HEK293T (cell line): Measurements from ENCODE around the gene ZNF217.
"Not testable (repeated sequence)": the region's sequence is repeated elsewhere in the genome, so short reads cannot be mapped to it uniquely, and the experiment has no call there.

Experiments
- CTCF ChIA-PET: fragments of 350-600 bp; formaldehyde crosslinking; extraction: SDS; loops from one replicate; lab custom pipeline; 2021; ENCODE audit warnings: antibody characterized with exemption, inconsistent platforms; lab: Yijun Ruan, JAX
- POLR2A ChIA-PET: fragments of 350-600 bp; formaldehyde crosslinking; extraction: SDS; loops from one replicate; lab custom pipeline; 2020; ENCODE audit warnings: antibody characterized with exemption, inconsistent platforms; lab: Yijun Ruan, JAX
- DNase-seq: peaks from one replicate; pipeline ENCODE4 v3.0.0; 2012; ENCODE audit warnings: mixed read lengths; ENCODE audit errors: extremely low spot score
- ARNT ChIP-seq: fragments of 450-650 bp; IDR thresholded peaks from 2 replicates; pipeline ENCODE4 v1.6.1; 2017; ENCODE audit warnings: mild to moderate bottlenecking
- BHLHE40 ChIP-seq: fragments of 450-650 bp; IDR thresholded peaks from 2 replicates; pipeline ENCODE4 v1.6.1; 2016; ENCODE audit warnings: mild to moderate bottlenecking, moderate library complexity, borderline replicate concordance
- CTBP1 ChIP-seq: fragments of 450-650 bp; IDR thresholded peaks from 2 replicates; pipeline ENCODE4 v1.6.1; 2016; ENCODE audit warnings: borderline replicate concordance
- ELF4 ChIP-seq: fragments of 450-650 bp; IDR thresholded peaks from 2 replicates; pipeline ENCODE4 v1.6.1; 2017; ENCODE audit warnings: antibody characterized with exemption
- FOXA1 ChIP-seq: fragments of 450-650 bp; IDR thresholded peaks from 2 replicates; pipeline ENCODE4 v1.6.1; 2016; ENCODE audit warnings: mild to moderate bottlenecking
- FOXK2 ChIP-seq: fragments of 450-650 bp; IDR thresholded peaks from 2 replicates; pipeline ENCODE4 v1.6.1; 2016; ENCODE audit warnings: mild to moderate bottlenecking
- FOXM1 ChIP-seq: fragments of 450-650 bp; IDR thresholded peaks from 2 replicates; pipeline ENCODE4 v1.6.1; 2017; ENCODE audit warnings: mild to moderate bottlenecking, borderline replicate concordance
- HDGF ChIP-seq: fragments of 450-650 bp; IDR thresholded peaks from 2 replicates; pipeline ENCODE4 v1.6.1; 2017; ENCODE audit warnings: antibody characterized with exemption, borderline replicate concordance
- L3MBTL2 ChIP-seq: fragments of 450-650 bp; conservative IDR thresholded peaks from 2 replicates; pipeline ENCODE4 v1.6.1; 2016; ENCODE audit warnings: mild to moderate bottlenecking
- LEF1 ChIP-seq: fragments of 450-650 bp; IDR thresholded peaks from 2 replicates; pipeline ENCODE4 v1.6.1; 2017; ENCODE audit warnings: mild to moderate bottlenecking, borderline replicate concordance
- NFRKB ChIP-seq: fragments of 450-650 bp; IDR thresholded peaks from 2 replicates; pipeline ENCODE4 v1.6.1; 2016; ENCODE audit warnings: mild to moderate bottlenecking, moderate library complexity
- SP1 ChIP-seq: fragments of 450-650 bp; IDR thresholded peaks from 2 replicates; pipeline ENCODE4 v1.6.1; 2017
- SUZ12 ChIP-seq: fragments of 450-650 bp; IDR thresholded peaks from 2 replicates; pipeline ENCODE4 v1.6.1; 2016; ENCODE audit warnings: mild to moderate bottlenecking
- TARDBP ChIP-seq: fragments of 450-650 bp; IDR thresholded peaks from 2 replicates; pipeline ENCODE4 v1.6.1; 2016
- ZNF384 ChIP-seq: fragments of 450-650 bp; IDR thresholded peaks from 2 replicates; pipeline ENCODE4 v1.6.1; 2016
- TF ChIP-seq, protein P1 (sequence below): fragments of 450-650 bp; IDR thresholded peaks from 2 replicates; pipeline ENCODE4 v1.6.1; 2016

ZNF217 gene

DNA sequence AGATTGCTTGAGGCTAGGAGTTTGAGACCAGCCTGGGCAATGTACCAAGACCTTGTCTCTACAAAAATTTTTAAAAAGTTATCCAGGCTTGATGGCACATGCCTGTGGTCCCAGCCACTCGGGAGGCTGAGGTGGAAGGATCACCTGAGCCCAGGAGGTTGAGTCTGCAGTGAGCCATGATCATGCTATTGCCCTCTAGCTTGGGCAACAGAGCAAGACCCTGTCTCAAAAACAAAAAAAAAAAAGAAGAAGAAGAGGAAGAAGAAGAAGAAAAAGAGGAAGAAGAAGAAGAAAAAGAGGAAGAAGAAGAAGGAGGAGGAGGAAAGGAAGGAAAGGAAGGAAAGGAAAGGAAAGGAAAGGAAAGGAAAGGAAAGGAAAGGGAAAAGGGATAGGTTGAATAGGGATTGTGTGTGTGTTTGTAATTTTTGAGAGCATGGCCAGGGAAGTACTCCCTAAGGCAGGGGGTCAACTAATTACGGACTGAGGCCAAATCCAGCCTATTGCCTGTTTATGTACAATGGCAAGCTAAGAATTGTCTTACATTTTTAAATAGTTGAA, 43.0 kb upstream of the ZNF217 start:
- no peak for TF ChIP-seq SP1
- POLR2A ChIA-PET: no interaction called here
- no peak for DNase-seq
- CTCF ChIA-PET: no interaction called here

DNA sequence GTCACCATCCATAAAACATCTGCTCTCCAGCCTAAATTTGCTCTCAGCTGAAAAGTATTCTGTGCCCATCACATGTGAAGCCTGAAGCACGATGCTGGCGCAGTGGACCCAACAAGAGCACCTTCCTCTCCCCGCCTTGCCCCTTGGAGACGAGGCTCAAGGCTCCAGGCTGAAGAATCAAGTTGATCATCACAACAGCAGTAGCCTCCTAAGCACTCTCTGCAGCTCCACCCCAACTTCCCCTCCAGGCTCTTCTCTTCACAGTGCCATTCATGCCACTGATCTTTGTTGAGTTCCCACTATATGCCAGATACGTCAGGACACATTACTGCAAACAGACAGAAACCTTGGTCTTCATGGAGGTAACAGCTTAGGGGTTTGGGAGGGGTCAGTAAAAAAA, 41.6 kb upstream of the ZNF217 start:
- DNase-seq: no peak
- ChIA-PET CTCF (interaction anchor here (0.6 kb wide), 1 partner anchor 257 kb away, joined by 3 read pairs; no protein-coding TSS in a partner anchor), POLR2A (interaction anchor here (0.8 kb wide), 1 partner anchor 12 kb away, joined by 3 read pairs; no protein-coding TSS in a partner anchor)
- no peak for TF ChIP-seq FOXK2
- no peak for TF ChIP-seq SP1
- TF ChIP-seq L3MBTL2: no peak
- no peak for TF ChIP-seq FOXM1
- TF ChIP-seq SUZ12: no peak
- TF ChIP-seq HDGF: no peak
- no peak for TF ChIP-seq TARDBP
- TF ChIP-seq LEF1: no peak
- TF ChIP-seq NFRKB: no peak

DNA sequence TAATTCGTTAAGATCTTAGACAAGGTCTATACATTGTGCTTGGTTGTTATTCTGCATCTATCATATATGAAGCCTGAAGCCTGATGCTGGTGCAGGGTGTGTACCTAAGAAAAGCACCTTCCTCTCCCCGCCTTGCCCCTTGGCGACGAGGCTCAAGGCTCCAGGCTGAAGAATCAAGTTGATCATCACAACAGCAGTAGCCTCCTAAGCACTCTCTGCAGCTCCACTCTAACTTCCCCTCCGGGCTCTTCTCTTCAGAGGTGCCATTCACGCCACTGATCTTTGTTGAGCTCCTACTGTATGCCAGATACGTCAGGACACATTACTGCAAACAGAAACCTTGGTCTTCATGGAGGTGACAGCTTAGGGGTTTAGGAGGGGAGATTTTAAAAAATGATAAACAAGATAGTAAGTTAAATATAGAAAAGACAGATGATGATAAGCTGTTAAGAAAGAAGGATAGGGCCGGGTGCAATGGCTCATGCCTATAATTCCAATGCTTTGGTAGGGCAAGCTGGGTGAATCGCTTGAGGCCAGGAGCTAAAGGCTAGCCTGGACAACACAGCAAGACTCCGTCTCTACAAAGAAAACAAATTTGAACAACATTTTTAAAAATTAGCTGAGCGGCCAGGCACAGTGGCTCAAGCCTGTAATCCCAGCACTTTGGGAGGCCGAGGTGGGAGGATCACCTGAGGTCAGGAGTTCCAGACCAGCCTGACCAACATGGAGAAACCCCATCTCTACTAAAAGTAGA, 38.4 kb upstream of the ZNF217 start:
- TF ChIP-seq ELF4: no peak
- no peak for TF ChIP-seq NFRKB
- DNase-seq: no peak
- POLR2A ChIA-PET: interaction anchor here (1.9 kb wide), 1 partner anchor 9 kb away, joined by 4 read pairs; no protein-coding TSS in a partner anchor
- CTCF ChIA-PET: interaction anchor here (0.7 kb wide), 1 partner anchor 76 kb away, joined by 3 read pairs; no protein-coding TSS in a partner anchor

DNA sequence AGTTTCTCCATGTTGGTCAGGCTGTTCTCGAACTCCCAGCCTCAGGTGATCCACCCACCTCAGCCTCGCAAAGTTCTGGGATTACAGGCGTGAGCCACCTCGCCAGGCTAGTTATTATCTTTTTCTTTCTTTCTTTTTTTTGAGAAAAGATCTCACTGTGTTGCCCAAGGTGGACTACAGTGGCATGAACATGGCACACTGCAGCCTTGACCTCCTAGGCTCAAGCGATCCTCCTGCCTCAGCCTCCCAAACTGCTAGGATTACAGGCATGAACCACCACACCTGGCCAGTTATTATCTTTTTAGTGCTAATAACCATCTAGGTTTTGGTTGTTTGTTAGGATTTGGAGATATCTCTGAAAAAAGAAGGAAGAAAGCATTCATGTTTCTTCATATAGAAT, 35.8 kb upstream of the ZNF217 start:
- no peak for DNase-seq
- ChIA-PET CTCF (no interaction called here), POLR2A (no interaction called here)
- TF ChIP-seq ELF4: no peak
- no peak for TF ChIP-seq BHLHE40
- no peak for TF ChIP-seq CTBP1

DNA sequence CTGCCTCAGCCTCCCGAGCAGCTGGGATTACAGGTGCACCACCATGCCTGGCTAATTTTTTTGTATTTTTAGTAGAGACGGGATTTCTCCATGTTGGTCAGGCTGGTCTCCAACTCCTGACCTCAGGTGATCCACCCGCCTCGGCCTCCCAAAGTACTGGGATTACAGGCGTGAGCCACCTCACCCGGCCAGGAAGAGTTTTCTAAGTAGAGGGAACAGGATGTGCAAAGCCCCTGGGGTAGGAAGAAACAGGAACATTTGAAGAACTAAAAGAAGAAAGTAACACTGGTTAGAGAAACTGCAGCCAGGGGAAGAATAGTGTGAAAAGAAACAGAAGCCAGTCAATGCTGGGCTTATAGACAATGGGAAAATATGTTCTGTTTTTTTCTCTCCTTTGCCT, 35.1 kb upstream of the ZNF217 start:
- CTCF ChIA-PET, DNase-seq, POLR2A ChIA-PET: not testable (repeated sequence)

DNA sequence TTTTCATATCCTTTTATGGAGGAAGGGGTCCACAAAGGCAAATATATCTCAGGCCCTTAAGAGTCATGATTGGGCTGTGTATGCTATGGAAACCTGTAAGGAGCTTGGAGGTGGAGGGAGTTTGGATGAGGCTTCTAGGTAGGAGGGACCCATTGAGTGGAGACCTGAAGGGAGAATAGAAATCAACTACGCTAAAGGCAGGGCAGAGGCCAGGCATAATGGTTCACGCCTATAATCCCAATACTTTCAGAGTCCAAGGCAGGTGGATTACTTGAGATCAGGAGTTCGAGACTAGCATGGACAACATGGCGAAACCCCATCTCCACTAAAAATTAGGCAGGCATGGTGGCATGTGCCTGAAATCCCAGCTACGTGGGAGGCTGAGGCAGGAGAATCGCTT, 34.4 kb upstream of the ZNF217 start:
- DNase-seq: no peak
- TF ChIP-seq, protein P1, sequence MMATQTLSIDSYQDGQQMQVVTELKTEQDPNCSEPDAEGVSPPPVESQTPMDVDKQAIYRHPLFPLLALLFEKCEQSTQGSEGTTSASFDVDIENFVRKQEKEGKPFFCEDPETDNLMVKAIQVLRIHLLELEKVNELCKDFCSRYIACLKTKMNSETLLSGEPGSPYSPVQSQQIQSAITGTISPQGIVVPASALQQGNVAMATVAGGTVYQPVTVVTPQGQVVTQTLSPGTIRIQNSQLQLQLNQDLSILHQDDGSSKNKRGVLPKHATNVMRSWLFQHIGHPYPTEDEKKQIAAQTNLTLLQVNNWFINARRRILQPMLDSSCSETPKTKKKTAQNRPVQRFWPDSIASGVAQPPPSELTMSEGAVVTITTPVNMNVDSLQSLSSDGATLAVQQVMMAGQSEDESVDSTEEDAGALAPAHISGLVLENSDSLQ: no peak
- TF ChIP-seq ARNT (no peak), SUZ12 (no peak), CTBP1 (no peak), FOXA1 (no peak), NFRKB (no peak)
- ChIA-PET CTCF (no interaction called here), POLR2A (no interaction called here)

DNA sequence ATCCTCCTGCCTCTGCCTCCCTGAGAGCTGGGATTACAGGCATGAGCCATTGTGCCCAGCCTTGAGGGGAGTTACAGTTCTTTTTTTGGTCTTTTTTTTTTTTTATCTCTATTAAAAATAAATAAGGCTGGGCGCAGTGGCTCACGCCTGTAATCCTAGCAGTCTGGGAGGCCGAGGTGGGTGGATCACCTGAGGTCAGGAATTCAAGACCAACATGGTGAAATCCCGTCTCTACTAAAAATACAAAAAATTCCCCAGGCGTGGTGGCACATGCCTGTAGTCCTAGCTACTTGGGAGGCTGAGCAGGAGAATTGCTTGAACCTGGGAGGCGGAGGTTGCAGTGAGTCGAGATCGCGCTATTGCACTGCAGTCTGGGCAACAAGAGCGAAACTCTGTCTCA, 33.4 kb upstream of the ZNF217 start:
- DNase-seq, POLR2A ChIA-PET, CTCF ChIA-PET: not testable (repeated sequence)

DNA sequence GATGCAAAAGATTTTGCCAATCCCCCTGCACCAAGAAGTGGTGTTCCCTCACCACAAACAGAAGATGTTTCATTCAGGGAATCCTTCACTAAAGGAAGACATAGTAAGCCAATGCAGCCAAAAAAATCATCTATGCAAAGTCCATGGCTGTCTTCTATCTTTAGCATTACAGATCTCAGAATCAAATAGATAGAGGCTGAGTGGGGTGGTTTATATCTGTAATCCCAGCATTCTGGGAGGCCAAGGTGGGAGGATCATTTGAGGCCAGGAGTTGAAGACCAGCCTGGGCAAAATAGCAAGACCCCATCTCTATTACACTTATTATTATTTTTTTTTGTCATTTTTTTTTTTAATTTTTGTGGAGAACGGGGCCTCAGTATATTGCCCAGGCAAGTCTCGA, 32.9 kb upstream of the ZNF217 start:
- DNase-seq: no peak
- CTCF ChIA-PET: no interaction called here
- TF ChIP-seq FOXK2 (no peak), CTBP1 (no peak), TARDBP (no peak), L3MBTL2 (no peak), LEF1 (no peak), SP1 (no peak), ELF4 (no peak), FOXM1 (no peak), ZNF384 (no peak), NFRKB (no peak), FOXA1 (no peak), HDGF (no peak), BHLHE40 (no peak)
- POLR2A ChIA-PET: no interaction called here
